Fibroblast of lung (primary cell): ENCODE data around the gene ATP11C. TPM values are rescaled to one million over a fixed set of nuclear protein-coding genes. Genes with fewer than 3 reads are reported as not detected.
"Not testable (repeated sequence)": the region's sequence is repeated elsewhere in the genome, so short reads cannot be mapped to it uniquely, and the experiment has no call there.

Experiments used
- DNase-seq, 2 donors: peaks; one replicate each; pipeline versions ENCODE4 v3.0.0 to v3.0.0-alpha.2; 2010; ENCODE audit warnings: low read depth in 2 of 2
- H2AFZ ChIP-seq: 2 replicates; pipeline ENCODE4 v1.5.1; 2012; ENCODE audit warnings: low read length, control low read depth, inconsistent platforms
- H3K27ac ChIP-seq: 2 replicates; pipeline ENCODE4 v1.5.1; 2011; ENCODE audit warnings: low read length, control low read depth; ENCODE audit not compliant: insufficient read depth
- H3K27me3 ChIP-seq: 2 replicates; pipeline ENCODE4 v1.5.1; 2011; ENCODE audit warnings: mild to moderate bottlenecking, low read length; ENCODE audit not compliant: control insufficient read depth, insufficient read depth
- H3K36me3 ChIP-seq: 2 replicates; pipeline ENCODE4 v1.5.1; 2011; ENCODE audit warnings: low read length; ENCODE audit not compliant: control insufficient read depth, insufficient read depth
- H3K4me1 ChIP-seq: 2 replicates; pipeline ENCODE4 v1.5.1; 2011; ENCODE audit warnings: low read length; ENCODE audit not compliant: control insufficient read depth, insufficient read depth; ENCODE audit errors: extremely low read depth
- H3K4me2 ChIP-seq: 2 replicates; pipeline ENCODE4 v1.5.1; 2011; ENCODE audit warnings: low read length, control low read depth; ENCODE audit not compliant: insufficient read depth; ENCODE audit errors: extremely low read depth
- H3K4me3 ChIP-seq, 4 experiments: fragments of 200-600 bp in 1 of 4; sonication (generic) in 1 of 4; replicated peaks in 1 of 4; 2 replicates each; pipeline ENCODE4 v1.5.1; 2011 to 2016; ENCODE audit warnings: low read length in 4 of 4, low read depth in 3 of 4, mild to moderate bottlenecking in 3 of 4, control low read depth in 2 of 4, inconsistent platforms in 1 of 4, mixed read lengths in 1 of 4; ENCODE audit not compliant: insufficient read depth in 1 of 4; ENCODE audit errors: control extremely low read depth in 1 of 4
- H3K79me2 ChIP-seq: 2 replicates; pipeline ENCODE4 v1.5.1; 2012; ENCODE audit warnings: mild to moderate bottlenecking, low read length, inconsistent platforms; ENCODE audit not compliant: control insufficient read depth, insufficient read depth
- H3K9ac ChIP-seq: 2 replicates; pipeline ENCODE4 v1.5.1; 2011; ENCODE audit warnings: mild to moderate bottlenecking, low read length, control low read depth; ENCODE audit not compliant: insufficient read depth
- H3K9me3 ChIP-seq: 2 replicates; pipeline ENCODE4 v1.5.1; 2012; ENCODE audit warnings: low read depth, low read length; ENCODE audit not compliant: control insufficient read depth, insufficient read depth
- H4K20me1 ChIP-seq: 2 replicates; pipeline ENCODE4 v1.5.1; 2011; ENCODE audit warnings: low read length; ENCODE audit not compliant: control insufficient read depth, insufficient read depth; ENCODE audit errors: extremely low read depth
- EZH2 ChIP-seq: IDR thresholded peaks from 2 replicates; pipeline ENCODE4 v1.5.1; 2012; ENCODE audit warnings: low read length, control low read depth, mild to moderate bottlenecking; ENCODE audit errors: missing control alignments
- polyA plus RNA-seq, 2 donors: library from polyadenylated mRNA; depleted of rRNA in 1 of 2; stranded (reverse) in 1 of 2; unstranded in 1 of 2; fragments of >200 nt; gene quantifications; 2 replicates each; pipeline ENCODE4 v1.2.1, GENCODE V29; 2011 to 2012; ENCODE audit warnings: missing spikeins in 1 of 2
- total RNA-seq: library from RNA; depleted of rRNA; stranded (reverse); fragments of >200 nt; gene quantifications from 2 replicates; pipeline ENCODE4 v1.2.1, GENCODE V29; 2014
- TF ChIP-seq, protein P1 (sequence below), 2 donors: IDR thresholded peaks in 1 of 2; conservative IDR thresholded peaks in 1 of 2; 1 replicate in 1 of 2; 2 replicates in 1 of 2; pipeline ENCODE4 v1.5.1; 2011 to 2012; ENCODE audit warnings: low read length in 2 of 2, control low read depth in 1 of 2, inconsistent platforms in 1 of 2, low read depth in 1 of 2, mild to moderate bottlenecking in 1 of 2

ATP11C gene
- total and polyA plus RNA-seq, 2 donors (not counting 1 experiment from before 2014, with no cell fraction given): 47.7 to 68.0 TPM

DNA sequence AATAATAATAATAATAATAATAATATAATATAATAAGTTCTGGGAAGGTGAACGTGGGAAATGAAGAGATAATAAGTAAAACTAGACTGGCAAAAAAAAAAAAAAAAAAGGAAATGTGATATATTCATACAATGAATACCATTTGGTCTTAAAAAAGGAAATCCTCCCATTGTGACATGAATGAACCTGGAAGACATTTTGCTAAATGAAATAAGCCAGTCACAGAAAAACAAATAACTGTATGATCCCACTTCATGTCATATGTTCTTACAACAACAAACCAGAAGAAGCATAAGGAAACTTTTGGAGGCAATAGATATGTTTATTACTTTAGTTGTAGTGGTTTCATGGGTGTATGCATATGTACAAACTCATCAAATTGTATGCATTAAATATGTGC lies 63.1 kb downstream of the ATP11C start:
- Histone ChIP-seq H4K20me1 (no peaks in the 10 kb centered on the region), H3K27me3 (no peaks in the 10 kb centered on the region), H3K9me3 (no peaks in the 10 kb centered on the region), H3K9ac (no peak overlapping the region), H3K4me1 (no peaks in the 10 kb centered on the region), H3K36me3 (no peaks in the 10 kb centered on the region), H3K79me2 (no peaks in the 10 kb centered on the region), H3K4me2 (no peak overlapping the region), H3K27ac (no peak overlapping the region), H3K4me3 (no peak overlapping the region), H2AFZ (no peak overlapping the region)
- no peak for DNase-seq
- TF ChIP-seq EZH2: no peak
- TF ChIP-seq, protein P1, sequence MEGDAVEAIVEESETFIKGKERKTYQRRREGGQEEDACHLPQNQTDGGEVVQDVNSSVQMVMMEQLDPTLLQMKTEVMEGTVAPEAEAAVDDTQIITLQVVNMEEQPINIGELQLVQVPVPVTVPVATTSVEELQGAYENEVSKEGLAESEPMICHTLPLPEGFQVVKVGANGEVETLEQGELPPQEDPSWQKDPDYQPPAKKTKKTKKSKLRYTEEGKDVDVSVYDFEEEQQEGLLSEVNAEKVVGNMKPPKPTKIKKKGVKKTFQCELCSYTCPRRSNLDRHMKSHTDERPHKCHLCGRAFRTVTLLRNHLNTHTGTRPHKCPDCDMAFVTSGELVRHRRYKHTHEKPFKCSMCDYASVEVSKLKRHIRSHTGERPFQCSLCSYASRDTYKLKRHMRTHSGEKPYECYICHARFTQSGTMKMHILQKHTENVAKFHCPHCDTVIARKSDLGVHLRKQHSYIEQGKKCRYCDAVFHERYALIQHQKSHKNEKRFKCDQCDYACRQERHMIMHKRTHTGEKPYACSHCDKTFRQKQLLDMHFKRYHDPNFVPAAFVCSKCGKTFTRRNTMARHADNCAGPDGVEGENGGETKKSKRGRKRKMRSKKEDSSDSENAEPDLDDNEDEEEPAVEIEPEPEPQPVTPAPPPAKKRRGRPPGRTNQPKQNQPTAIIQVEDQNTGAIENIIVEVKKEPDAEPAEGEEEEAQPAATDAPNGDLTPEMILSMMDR (conservative IDR thresholded peaks at IDR 0.05 in 1 of 2, IDR thresholded peaks at IDR 0.05 in 1 of 2; ENCODE audit: low read depth in 1 of 2, low read length in 2 of 2): no peak

GRCh38 chrX:139864640-139865039 lies 68.2 kb downstream of the ATP11C start:
- Histone ChIP-seq H4K20me1 (no peaks in the 10 kb centered on the region), H3K4me2 (no peak overlapping the region), H3K79me2 (no peaks in the 10 kb centered on the region), H3K9ac (no peak overlapping the region), H2AFZ (no peak overlapping the region), H3K4me1 (no peaks in the 10 kb centered on the region), H3K9me3 (no peaks in the 10 kb centered on the region), H3K27ac (no peak overlapping the region), H3K36me3 (no peaks in the 10 kb centered on the region), H3K27me3 (no peaks in the 10 kb centered on the region), H3K4me3 (no peak overlapping the region)
- DNase-seq: no peak
- TF ChIP-seq EZH2: no peak
- TF ChIP-seq, protein P1 (conservative IDR thresholded peaks at IDR 0.05 in 1 of 2, IDR thresholded peaks at IDR 0.05 in 1 of 2; ENCODE audit: low read depth in 1 of 2, low read length in 2 of 2): no peak

- TF ChIP-seq, protein P1 (conservative IDR thresholded peaks at IDR 0.05 in 1 of 2, IDR thresholded peaks at IDR 0.05 in 1 of 2; ENCODE audit: low read depth in 1 of 2, low read length in 2 of 2): no peak
- no peak for TF ChIP-seq EZH2
- Histone ChIP-seq H3K9ac (no peak overlapping the region), H3K36me3 (no peaks in the 10 kb centered on the region), H4K20me1 (no peaks in the 10 kb centered on the region), H3K4me2 (no peak overlapping the region), H3K4me3 (no peak overlapping the region), H3K79me2 (no peaks in the 10 kb centered on the region), H3K27ac (no peak overlapping the region), H3K9me3 (no peaks in the 10 kb centered on the region), H2AFZ (no peak overlapping the region), H3K4me1 (no peaks in the 10 kb centered on the region), H3K27me3 (no peaks in the 10 kb centered on the region)
- no peak for DNase-seq
These were observed 70.6 kb downstream of the ATP11C start for GRCh38 chrX:139862208-139862607.

DNA sequence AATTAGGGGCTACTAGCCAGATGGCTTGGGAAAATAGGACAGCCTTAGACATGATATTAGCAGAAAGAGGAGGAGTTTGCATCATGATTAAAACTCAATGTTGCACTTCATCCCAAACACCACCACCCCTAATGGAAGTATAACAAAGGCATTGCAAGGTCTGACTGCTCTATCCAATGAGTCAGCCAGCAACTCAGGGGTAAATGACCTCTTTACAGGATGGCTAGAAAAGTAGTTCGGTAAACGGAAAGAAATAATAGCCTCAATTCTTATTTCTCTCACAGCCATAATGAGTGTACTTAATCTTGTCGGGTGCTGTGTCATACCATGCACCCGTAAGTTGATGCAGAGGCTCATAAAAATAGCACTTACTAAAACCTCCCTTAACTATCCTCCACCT lies 76.0 kb downstream of the ATP11C start:
- H3K4me2 ChIP-seq, H3K4me3 ChIP-seq, H3K27ac ChIP-seq: not testable (repeated sequence)

More for the DNA sequence above, 76.0 kb downstream of the ATP11C start:
- H4K20me1 ChIP-seq, H3K9ac ChIP-seq, H2AFZ ChIP-seq, H3K27me3 ChIP-seq, H3K4me1 ChIP-seq, H3K9me3 ChIP-seq, H3K79me2 ChIP-seq, H3K36me3 ChIP-seq: not testable (repeated sequence)
- DNase-seq: peak in 1 of 2 donors; percentile 65
